HepG2 (cell line): ENCODE results near the gene VPS13D. TPM values are rescaled to one million over a fixed set of nuclear protein-coding genes. Genes with fewer than 3 reads are reported as not detected.

Source experiments
- ATAC-seq: fragments of 200-7000 bp; cut with Tn5 transposase; 3 replicates; pipeline ENCODE4 v1.9.1; 2020; ENCODE audit warnings: mild to moderate bottlenecking, moderate library complexity
- BruUV-seq: library from RNA; stranded (reverse); fragments of 400-500 nt; replicated peaks from 2 replicates; lab custom pipeline; 2021; lab: Mats Ljungman, UMichigan
- CTCF ChIA-PET: fragments of 300-600 bp; formaldehyde crosslinking; extraction: SDS; loops from one replicate; lab custom pipeline; 2021; ENCODE audit warnings: low total read pairs, inconsistent platforms, low intra/inter-chr PET ratio; lab: Yijun Ruan, JAX
- POLR2A ChIA-PET: fragments of 350-600 bp; sonication (Branson Sonifier 250); formaldehyde crosslinking; loops from one replicate; lab custom pipeline; 2020; ENCODE audit warnings: antibody characterized with exemption, inconsistent platforms; lab: Yijun Ruan, JAX
- DNase-seq: peaks from one replicate; pipeline ENCODE4 v3.0.0-alpha.2; 2015; ENCODE audit warnings: low spot score
- FAIRE-seq: peaks from 3 replicates; lab custom pipeline; 2011; peaks lifted over from hg19 to GRCh38; lab: Jason Lieb, UNC
- H2AFZ ChIP-seq: one replicate; pipeline ENCODE4 v1.6.1; 2011; ENCODE audit warnings: low read length, inconsistent platforms
- H3K27ac ChIP-seq: fragments of 300-600 bp; 3 replicates; pipeline ENCODE4 v1.8.0; 2011; ENCODE audit warnings: mixed run types, mild to moderate bottlenecking, mixed read lengths, low read length, inconsistent platforms; ENCODE audit not compliant: insufficient read depth; ENCODE audit errors: extremely low read length
- H3K27me3 ChIP-seq, 2 experiments: fragments of 200-600 bp in 1 of 2; 2 replicates in 1 of 2; 3 replicates in 1 of 2; pipeline versions ENCODE4 v1.6.0 to v1.8.0; 2011; ENCODE audit warnings: low read length in 2 of 2, mild to moderate bottlenecking in 2 of 2, moderate library complexity in 2 of 2, inconsistent platforms in 1 of 2; ENCODE audit not compliant: insufficient read depth in 2 of 2, control insufficient read depth in 1 of 2
- H3K36me3 ChIP-seq, 2 experiments: fragments of 200-600 bp in 1 of 2; replicated peaks in 1 of 2; 2 replicates in 1 of 2; 3 replicates in 1 of 2; pipeline versions ENCODE4 v1.5.1 to v1.8.0; 2011; ENCODE audit warnings: low read length in 2 of 2, inconsistent platforms in 1 of 2; ENCODE audit not compliant: insufficient read depth in 2 of 2, control insufficient read depth in 1 of 2
- H3K4me1 ChIP-seq: 2 replicates; pipeline ENCODE4 v1.5.1; 2012; ENCODE audit warnings: low read length, inconsistent platforms; ENCODE audit not compliant: insufficient read depth
- H3K4me2 ChIP-seq: 2 replicates; pipeline ENCODE4 v1.6.0; 2011; ENCODE audit warnings: low read depth, low read length, inconsistent platforms
- H3K4me3 ChIP-seq, 3 experiments: fragments of 200-600 bp in 1 of 3; sonication (generic), shearing (Covaris generic) in 1 of 3; replicated peaks in 1 of 3; 2 replicates each; pipeline ENCODE4 v1.5.1; 2011 to 2016; ENCODE audit warnings: low read length in 3 of 3, inconsistent platforms in 2 of 3, low read depth in 2 of 3, mild to moderate bottlenecking in 2 of 3, control low read depth in 1 of 3, mixed read lengths in 1 of 3; ENCODE audit not compliant: insufficient read depth in 1 of 3
- H3K79me2 ChIP-seq: one replicate; pipeline ENCODE4 v1.6.1; 2011; ENCODE audit warnings: low read length, inconsistent platforms; ENCODE audit not compliant: insufficient read depth
- H3K9ac ChIP-seq: 2 replicates; pipeline ENCODE4 v1.6.0; 2011; ENCODE audit warnings: mild to moderate bottlenecking, low read depth, low read length, inconsistent platforms; ENCODE audit not compliant: insufficient read depth
- H3K9me3 ChIP-seq: 2 replicates; pipeline ENCODE4 v1.5.1; 2012; ENCODE audit warnings: mild to moderate bottlenecking, low read length
- H4K20me1 ChIP-seq: 2 replicates; pipeline ENCODE4 v1.6.0; 2011; ENCODE audit warnings: inconsistent platforms, mild to moderate bottlenecking, low read length, moderate library complexity; ENCODE audit not compliant: insufficient read depth
- ZSCAN30 ChIP-seq: sonication (generic); formaldehyde crosslinking; IDR thresholded peaks from 2 replicates; pipeline ENCODE4 v1.5.0; 2020; ENCODE audit warnings: mild to moderate bottlenecking, missing genetic modification reagents
- WGBS: methylation state at CpG from one replicate; pipeline ENCODE4 v1.1.6; 2017; ENCODE audit warnings: low lambda C conversion rate; 5-methylcytosine and 5-hydroxymethylcytosine counted together
- in situ Hi-C: cut with HindIII; loops from 2 replicates; pipeline ENCODE4 v1.10.0; 2017; ENCODE audit warnings: low pct_unique_long_range_greater_than_20kb; ENCODE audit not compliant: extremely low pct_ligation_motif_present
- intact Hi-C: fragments of 100-400 bp; cut with micrococcal nuclease; formaldehyde crosslinking; loops from one replicate; pipeline ENCODE4 v1.10.0; 2022; ENCODE audit not compliant: unreplicated experiment
- polyA plus RNA-seq, 8 experiments: library from polyadenylated mRNA; depleted of rRNA in 3 of 8; stranded (reverse) in 7 of 8; unstranded in 1 of 8; fragments of >200 nt; fragmentation: Illumina TruSeq in 4 of 8; extraction: Trizol in 4 of 8; gene quantifications; 2 replicates each; pipeline versions ENCODE4 v1.2.1 to v1.2.3, GENCODE V29; 2011 to 2016; ENCODE audit warnings: low read depth in 4 of 8, missing spikeins in 1 of 8, mixed read lengths in 1 of 8; ENCODE audit not compliant: insufficient read depth in 1 of 8
- total RNA-seq, 5 experiments: library from RNA; depleted of rRNA; stranded (reverse); fragments of >200 nt; fragmentation: Illumina TruSeq; extraction: Trizol; gene quantifications; 2 replicates each; pipeline ENCODE4 v1.2.3, GENCODE V29; 2016; ENCODE audit warnings: low read depth in 1 of 5
- TF ChIP-seq, protein P1 (sequence below): IDR thresholded peaks from 2 replicates; pipeline ENCODE4 v1.6.1; 2018; ENCODE audit warnings: missing genetic modification reagents
- TF ChIP-seq, protein P2 (sequence below): sonication (generic); formaldehyde crosslinking; IDR thresholded peaks from 2 replicates; pipeline ENCODE4 v1.4.0; 2020; ENCODE audit warnings: missing genetic modification reagents, borderline replicate concordance
- TF ChIP-seq, protein P3 (sequence below): sonication (generic); formaldehyde crosslinking; IDR thresholded peaks from 2 replicates; pipeline ENCODE4 v1.4.0; 2020; ENCODE audit warnings: mild to moderate bottlenecking, low read depth, missing genetic modification reagents

The VPS13D gene
- total and polyA plus RNA-seq, 2 of the 13 experiments (the other 11 are each of a cell fraction or from before 2014, with no cell fraction given): 8.6 to 13.9 TPM

DNA sequence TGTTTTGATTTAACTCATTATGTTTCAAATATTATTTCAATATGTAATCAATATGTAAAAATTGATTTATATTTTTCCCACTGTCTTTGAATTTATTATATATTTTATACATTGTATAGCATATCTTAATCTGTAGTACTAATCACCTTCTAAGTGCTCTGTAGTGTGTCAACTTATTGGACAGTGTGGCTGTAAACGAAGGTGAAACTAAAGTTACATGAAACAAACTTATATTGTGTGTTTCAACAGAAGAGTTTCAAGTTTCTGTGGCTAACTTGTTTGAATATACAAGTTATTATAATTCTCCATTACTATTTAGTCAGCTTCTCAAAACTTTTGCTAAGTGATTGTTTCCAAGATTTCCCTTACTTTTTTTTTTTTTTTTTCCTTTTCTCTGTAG lies 212.4 kb downstream of the VPS13D start:
- Histone ChIP-seq H3K27me3 (no peaks in the 10 kb centered on the region), H3K9me3 (no peaks in the 10 kb centered on the region), H4K20me1 (no peaks in the 10 kb centered on the region), H3K4me2 (no peak overlapping the region), H2AFZ (no peak overlapping the region), H3K4me3 (no peak overlapping the region), H3K9ac (no peak overlapping the region), H3K27ac (no peak overlapping the region), H3K36me3 (no peaks in the 10 kb centered on the region; a peak in 2 of 5 replicates), H3K4me1 (peaks cover 34% of the 10 kb centered on the region), H3K79me2 (no peaks in the 10 kb centered on the region)
- no peak for FAIRE-seq
- TF ChIP-seq, protein P1, sequence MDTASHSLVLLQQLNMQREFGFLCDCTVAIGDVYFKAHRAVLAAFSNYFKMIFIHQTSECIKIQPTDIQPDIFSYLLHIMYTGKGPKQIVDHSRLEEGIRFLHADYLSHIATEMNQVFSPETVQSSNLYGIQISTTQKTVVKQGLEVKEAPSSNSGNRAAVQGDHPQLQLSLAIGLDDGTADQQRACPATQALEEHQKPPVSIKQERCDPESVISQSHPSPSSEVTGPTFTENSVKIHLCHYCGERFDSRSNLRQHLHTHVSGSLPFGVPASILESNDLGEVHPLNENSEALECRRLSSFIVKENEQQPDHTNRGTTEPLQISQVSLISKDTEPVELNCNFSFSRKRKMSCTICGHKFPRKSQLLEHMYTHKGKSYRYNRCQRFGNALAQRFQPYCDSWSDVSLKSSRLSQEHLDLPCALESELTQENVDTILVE: no peak
- TF ChIP-seq, protein P2, sequence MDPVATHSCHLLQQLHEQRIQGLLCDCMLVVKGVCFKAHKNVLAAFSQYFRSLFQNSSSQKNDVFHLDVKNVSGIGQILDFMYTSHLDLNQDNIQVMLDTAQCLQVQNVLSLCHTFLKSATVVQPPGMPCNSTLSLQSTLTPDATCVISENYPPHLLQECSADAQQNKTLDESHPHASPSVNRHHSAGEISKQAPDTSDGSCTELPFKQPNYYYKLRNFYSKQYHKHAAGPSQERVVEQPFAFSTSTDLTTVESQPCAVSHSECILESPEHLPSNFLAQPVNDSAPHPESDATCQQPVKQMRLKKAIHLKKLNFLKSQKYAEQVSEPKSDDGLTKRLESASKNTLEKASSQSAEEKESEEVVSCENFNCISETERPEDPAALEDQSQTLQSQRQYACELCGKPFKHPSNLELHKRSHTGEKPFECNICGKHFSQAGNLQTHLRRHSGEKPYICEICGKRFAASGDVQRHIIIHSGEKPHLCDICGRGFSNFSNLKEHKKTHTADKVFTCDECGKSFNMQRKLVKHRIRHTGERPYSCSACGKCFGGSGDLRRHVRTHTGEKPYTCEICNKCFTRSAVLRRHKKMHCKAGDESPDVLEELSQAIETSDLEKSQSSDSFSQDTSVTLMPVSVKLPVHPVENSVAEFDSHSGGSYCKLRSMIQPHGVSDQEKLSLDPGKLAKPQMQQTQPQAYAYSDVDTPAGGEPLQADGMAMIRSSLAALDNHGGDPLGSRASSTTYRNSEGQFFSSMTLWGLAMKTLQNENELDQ (CRISPR knock-in tag): no peak
- no peak for TF ChIP-seq ZSCAN30 (CRISPR knock-in tag)
- TF ChIP-seq, protein P3, sequence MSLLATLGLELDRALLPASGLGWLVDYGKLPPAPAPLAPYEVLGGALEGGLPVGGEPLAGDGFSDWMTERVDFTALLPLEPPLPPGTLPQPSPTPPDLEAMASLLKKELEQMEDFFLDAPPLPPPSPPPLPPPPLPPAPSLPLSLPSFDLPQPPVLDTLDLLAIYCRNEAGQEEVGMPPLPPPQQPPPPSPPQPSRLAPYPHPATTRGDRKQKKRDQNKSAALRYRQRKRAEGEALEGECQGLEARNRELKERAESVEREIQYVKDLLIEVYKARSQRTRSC (CRISPR knock-in tag): no peak
- DNase-seq: no peak
- no peak for ATAC-seq
- BruUV-seq: no TSS peak
- in situ Hi-C loops (no loop called here), intact Hi-C loops (no loop called here)
- 86% methylated on average over 1 of the region's 1 CpG for WGBS
- POLR2A ChIA-PET: no interaction called here
- CTCF ChIA-PET: no interaction called here
